ENCODE results near the gene TEAD3.

Gene TEAD3

DNA sequence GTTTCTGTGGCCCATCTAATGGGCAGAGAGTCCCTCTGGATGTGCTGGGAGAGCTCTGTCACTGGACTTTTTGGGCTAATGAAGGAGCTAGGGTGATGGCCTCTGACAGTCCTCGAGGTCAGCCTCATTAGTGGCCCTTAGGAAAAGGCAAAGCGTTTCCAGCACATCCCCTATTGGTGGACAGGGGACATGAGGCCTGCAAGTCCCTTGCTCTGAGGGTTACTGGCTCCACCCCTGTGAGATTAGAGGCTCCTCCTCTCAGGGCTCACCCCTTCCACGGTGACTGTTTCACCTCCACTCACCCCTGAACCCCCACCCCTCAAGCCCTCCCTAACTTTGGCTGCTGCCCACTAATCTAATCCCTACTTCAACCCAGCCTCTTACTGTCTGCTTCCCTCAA is 57.6 kb downstream of the TEAD3 start:
- TF ChIP-seq NFIC (IDR thresholded peaks at IDR 0.05) (no peak), ZBTB7A (IDR thresholded peaks at IDR 0.05; ENCODE audit: low read depth) (no peak), EGR1 (IDR thresholded peaks at IDR 0.05) (no peak), TEAD4 (IDR thresholded peaks at IDR 0.05) (no peak), TCF12 (IDR thresholded peaks at IDR 0.05; ENCODE audit: low read depth) (no peak), FOXM1 (IDR thresholded peaks at IDR 0.05; ENCODE audit: borderline replicate concordance, low read depth) (no peak), EP300 (IDR thresholded peaks at IDR 0.05; ENCODE audit: borderline replicate concordance) (no peak), CREB1 (IDR thresholded peaks at IDR 0.05; ENCODE audit: low read depth) (no peak), YY1 (IDR thresholded peaks at IDR 0.05; ENCODE audit: low read depth) (no peak), CEBPB (IDR thresholded peaks at IDR 0.05) (no peak), RAD21 (IDR thresholded peaks at IDR 0.05; ENCODE audit: low read depth) (no peak), TAF1 (IDR thresholded peaks at IDR 0.05; ENCODE audit: low read depth) (no peak)
- TF ChIP-seq, protein P1, sequence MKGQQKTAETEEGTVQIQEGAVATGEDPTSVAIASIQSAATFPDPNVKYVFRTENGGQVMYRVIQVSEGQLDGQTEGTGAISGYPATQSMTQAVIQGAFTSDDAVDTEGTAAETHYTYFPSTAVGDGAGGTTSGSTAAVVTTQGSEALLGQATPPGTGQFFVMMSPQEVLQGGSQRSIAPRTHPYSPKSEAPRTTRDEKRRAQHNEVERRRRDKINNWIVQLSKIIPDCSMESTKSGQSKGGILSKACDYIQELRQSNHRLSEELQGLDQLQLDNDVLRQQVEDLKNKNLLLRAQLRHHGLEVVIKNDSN (IDR thresholded peaks at IDR 0.05) = no peak
- TF ChIP-seq, protein P2, sequence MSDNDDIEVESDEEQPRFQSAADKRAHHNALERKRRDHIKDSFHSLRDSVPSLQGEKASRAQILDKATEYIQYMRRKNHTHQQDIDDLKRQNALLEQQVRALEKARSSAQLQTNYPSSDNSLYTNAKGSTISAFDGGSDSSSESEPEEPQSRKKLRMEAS (IDR thresholded peaks at IDR 0.05) = no peak
- TF ChIP-seq, protein P3, sequence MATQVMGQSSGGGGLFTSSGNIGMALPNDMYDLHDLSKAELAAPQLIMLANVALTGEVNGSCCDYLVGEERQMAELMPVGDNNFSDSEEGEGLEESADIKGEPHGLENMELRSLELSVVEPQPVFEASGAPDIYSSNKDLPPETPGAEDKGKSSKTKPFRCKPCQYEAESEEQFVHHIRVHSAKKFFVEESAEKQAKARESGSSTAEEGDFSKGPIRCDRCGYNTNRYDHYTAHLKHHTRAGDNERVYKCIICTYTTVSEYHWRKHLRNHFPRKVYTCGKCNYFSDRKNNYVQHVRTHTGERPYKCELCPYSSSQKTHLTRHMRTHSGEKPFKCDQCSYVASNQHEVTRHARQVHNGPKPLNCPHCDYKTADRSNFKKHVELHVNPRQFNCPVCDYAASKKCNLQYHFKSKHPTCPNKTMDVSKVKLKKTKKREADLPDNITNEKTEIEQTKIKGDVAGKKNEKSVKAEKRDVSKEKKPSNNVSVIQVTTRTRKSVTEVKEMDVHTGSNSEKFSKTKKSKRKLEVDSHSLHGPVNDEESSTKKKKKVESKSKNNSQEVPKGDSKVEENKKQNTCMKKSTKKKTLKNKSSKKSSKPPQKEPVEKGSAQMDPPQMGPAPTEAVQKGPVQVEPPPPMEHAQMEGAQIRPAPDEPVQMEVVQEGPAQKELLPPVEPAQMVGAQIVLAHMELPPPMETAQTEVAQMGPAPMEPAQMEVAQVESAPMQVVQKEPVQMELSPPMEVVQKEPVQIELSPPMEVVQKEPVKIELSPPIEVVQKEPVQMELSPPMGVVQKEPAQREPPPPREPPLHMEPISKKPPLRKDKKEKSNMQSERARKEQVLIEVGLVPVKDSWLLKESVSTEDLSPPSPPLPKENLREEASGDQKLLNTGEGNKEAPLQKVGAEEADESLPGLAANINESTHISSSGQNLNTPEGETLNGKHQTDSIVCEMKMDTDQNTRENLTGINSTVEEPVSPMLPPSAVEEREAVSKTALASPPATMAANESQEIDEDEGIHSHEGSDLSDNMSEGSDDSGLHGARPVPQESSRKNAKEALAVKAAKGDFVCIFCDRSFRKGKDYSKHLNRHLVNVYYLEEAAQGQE (IDR thresholded peaks at IDR 0.05; ENCODE audit: low read depth) = no peak

DNA sequence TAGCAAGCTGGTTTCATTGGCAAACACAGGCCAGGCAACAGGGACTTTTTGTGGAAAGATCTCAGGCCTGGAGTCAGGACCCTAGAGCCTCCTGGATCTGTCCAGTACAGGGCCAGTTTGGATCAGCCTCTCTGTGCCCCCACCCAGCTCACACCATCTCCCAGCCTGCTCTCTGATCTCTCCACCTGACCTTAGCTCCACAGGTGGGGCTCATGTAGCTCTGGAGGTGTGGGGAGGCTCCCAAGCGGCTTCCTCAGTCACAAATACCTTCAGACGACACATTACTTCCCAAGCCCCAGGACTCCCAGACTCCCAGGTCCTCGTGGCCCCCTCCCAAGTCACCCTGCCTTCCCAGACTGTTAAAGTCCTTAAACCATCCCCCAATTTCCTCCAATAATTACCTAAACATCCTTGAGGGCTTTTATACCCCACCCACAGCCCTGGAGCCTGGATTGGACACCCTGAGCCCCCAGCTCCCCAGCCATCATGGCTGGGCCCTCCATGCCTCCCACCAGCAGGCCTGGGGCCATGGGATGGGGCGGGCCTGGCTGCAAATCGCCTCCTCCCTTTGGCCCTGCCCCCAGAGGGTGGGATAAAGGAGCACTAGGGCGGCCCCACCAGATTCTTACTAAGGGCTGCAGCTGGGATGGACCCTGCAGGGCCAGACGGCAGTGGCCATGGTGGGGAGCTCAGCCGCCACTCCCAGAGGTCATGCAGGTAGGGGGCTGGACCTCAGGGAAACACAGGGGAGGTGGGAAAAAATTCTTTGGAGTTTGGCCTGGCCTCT is 60.6 kb downstream of the TEAD3 start:
- TF ChIP-seq CEBPB (IDR thresholded peaks at IDR 0.05) (no peak), EP300 (IDR thresholded peaks at IDR 0.05; ENCODE audit: borderline replicate concordance) (no peak), TEAD4 (IDR thresholded peaks at IDR 0.05) (no peak)

DNA sequence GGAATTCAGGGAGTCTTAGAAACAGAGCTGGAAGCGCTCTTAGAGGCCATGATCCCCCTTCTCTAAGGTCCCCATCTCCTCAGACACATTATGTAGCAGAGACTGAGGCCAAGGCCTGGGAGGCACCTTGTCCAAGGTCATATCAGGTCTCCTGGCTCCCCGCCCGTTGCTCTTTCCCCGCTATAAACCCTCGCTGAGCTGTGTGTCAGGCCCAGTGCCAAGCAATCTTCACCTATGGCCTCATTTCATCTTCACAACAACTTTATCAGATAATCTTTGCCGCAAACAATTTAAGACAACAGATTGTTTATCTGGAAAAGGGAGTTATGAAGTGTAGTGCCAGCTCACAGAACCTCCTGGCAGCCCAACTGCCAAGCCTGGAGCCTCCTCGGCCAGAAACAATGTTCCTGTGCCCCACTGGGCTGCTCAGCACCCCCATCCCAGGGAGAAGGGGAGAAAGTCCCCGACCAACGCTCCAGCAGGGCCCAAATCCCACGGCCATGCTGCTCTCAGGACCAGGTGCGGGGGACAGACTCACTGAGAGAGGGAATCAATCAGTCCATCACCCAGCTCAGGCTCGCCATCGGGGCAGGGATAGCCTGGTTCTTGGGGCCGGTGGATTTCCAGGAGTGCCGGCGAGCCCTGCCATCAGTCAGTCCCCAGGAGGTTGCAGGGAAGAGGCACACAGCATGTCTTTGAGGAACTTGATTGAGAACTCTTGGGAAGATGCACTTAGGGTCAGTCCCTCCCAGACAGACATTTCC is 61.6 kb downstream of the TEAD3 start:
- TF ChIP-seq TCF12 (IDR thresholded peaks at IDR 0.05; ENCODE audit: low read depth) (no peak), EGR1 (IDR thresholded peaks at IDR 0.05) (no peak), CREB1 (IDR thresholded peaks at IDR 0.05; ENCODE audit: low read depth) (no peak), YY1 (IDR thresholded peaks at IDR 0.05; ENCODE audit: low read depth) (no peak), ZBTB7A (IDR thresholded peaks at IDR 0.05; ENCODE audit: low read depth) (no peak), EP300 (IDR thresholded peaks at IDR 0.05; ENCODE audit: borderline replicate concordance) (no peak), CEBPB (IDR thresholded peaks at IDR 0.05) (no peak), FOXM1 (IDR thresholded peaks at IDR 0.05; ENCODE audit: borderline replicate concordance, low read depth) (no peak), TEAD4 (IDR thresholded peaks at IDR 0.05) (no peak), NFIC (IDR thresholded peaks at IDR 0.05) (no peak)
- TF ChIP-seq, protein P1 (IDR thresholded peaks at IDR 0.05) = no peak
- TF ChIP-seq, protein P2 (IDR thresholded peaks at IDR 0.05) = no peak

DNA sequence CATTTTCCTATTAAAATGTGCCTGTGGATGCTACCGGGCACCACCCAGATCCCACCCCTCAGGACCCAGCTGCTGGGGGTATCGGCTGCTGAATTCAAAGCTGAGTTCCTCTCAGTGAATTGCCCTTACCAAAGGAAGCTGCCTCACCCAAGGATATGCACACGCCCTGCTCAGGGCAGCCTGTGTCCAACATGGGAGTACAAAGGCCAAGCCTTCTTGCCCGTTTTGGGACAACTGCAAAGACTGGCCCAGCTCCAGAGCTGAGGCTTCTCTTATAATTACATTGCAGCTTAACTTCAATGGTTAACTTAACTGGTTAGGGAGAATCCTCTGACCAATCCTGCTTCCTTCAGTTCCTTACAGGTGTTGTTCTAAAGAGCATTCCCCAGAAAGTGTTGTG is 64.6 kb downstream of the TEAD3 start:
- no peak for TF ChIP-seq RAD21 (IDR thresholded peaks at IDR 0.05; ENCODE audit: low read depth)

DNA sequence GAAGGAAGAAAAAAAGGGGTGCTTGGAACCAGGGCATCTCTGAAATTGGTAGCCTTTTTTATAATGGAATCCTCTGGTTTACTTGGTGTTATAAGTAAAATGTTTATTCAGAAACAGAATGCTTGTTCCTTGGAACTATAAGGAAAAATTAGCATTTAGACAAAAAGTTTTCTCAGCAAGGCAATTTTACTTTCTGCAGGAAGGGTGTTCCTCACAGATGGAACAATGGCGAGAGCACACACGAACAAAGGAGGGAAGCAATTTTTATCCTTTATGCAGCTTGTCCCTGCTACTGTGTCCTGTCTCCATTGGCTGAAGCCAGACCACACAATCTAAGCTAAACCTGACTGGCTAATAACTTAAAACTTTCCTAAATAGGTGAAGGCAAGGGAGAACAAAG is 67.4 kb downstream of the TEAD3 start:
- TF ChIP-seq FOXM1 (IDR thresholded peaks at IDR 0.05; ENCODE audit: borderline replicate concordance, low read depth) = no peak
- no peak for TF ChIP-seq NFIC (IDR thresholded peaks at IDR 0.05)
- TF ChIP-seq, protein P1 (IDR thresholded peaks at IDR 0.05) = no peak
- no peak for TF ChIP-seq TAF1 (IDR thresholded peaks at IDR 0.05; ENCODE audit: low read depth)
- TF ChIP-seq TCF12 (IDR thresholded peaks at IDR 0.05; ENCODE audit: low read depth) = no peak
- TF ChIP-seq ZBTB7A (IDR thresholded peaks at IDR 0.05; ENCODE audit: low read depth) = no peak
- TF ChIP-seq, protein P2 (IDR thresholded peaks at IDR 0.05) = no peak
- no peak for TF ChIP-seq CREB1 (IDR thresholded peaks at IDR 0.05; ENCODE audit: low read depth)
- no peak for TF ChIP-seq CEBPB (IDR thresholded peaks at IDR 0.05)
- TF ChIP-seq, protein P3 (IDR thresholded peaks at IDR 0.05; ENCODE audit: low read depth) = no peak
